Activated CD8-positive, alpha-beta T cell treated with anti-CD3 and anti-CD28 coated beads for 36 hours (primary cell): Measurements from ENCODE around the gene GPC5. TPM values are rescaled to one million over a fixed set of nuclear protein-coding genes. Genes with fewer than 3 reads are reported as not detected.
"Not testable (repeated sequence)": the region's sequence is repeated elsewhere in the genome, so short reads cannot be mapped to it uniquely, and the experiment has no call there.

Source experiments
- ATAC-seq: fragments of 200-7000 bp; cut with Tn5 transposase; one replicate; pipeline ENCODE4 v1.10.0; 2021; ENCODE audit warnings: mild to moderate bottlenecking, moderate library complexity
- CTCF ChIA-PET: fragments of 350-600 bp; sonication (Branson Sonifier 250); formaldehyde crosslinking; loops from one replicate; lab custom pipeline; 2021; ENCODE audit warnings: antibody characterized with exemption; lab: Charles Lee
- POLR2A ChIA-PET: fragments of 350-600 bp; sonication (Branson Sonifier 250); formaldehyde crosslinking; loops from one replicate; lab custom pipeline; 2021; ENCODE audit warnings: antibody characterized with exemption; lab: Charles Lee
- DNase-seq: peaks from one replicate; pipeline ENCODE4 v3.0.0-alpha.2; 2020
- H3K27ac Mint-ChIP-seq: one replicate; pipeline ENCODE4 v1.8.0; 2021; ENCODE audit warnings: mild to moderate bottlenecking, mixed read lengths
- H3K27me3 Mint-ChIP-seq: one replicate; pipeline ENCODE4 v1.8.0; 2021; ENCODE audit warnings: mixed read lengths
- H3K36me3 Mint-ChIP-seq: one replicate; pipeline ENCODE4 v1.8.0; 2021; ENCODE audit warnings: low read depth, mixed read lengths
- H3K4me1 Mint-ChIP-seq: one replicate; pipeline ENCODE4 v1.8.0; 2021; ENCODE audit warnings: low read depth, mixed read lengths
- H3K4me3 Mint-ChIP-seq: one replicate; pipeline ENCODE4 v1.8.0; 2021; ENCODE audit warnings: mild to moderate bottlenecking, moderate library complexity, mixed read lengths
- H3K9me3 Mint-ChIP-seq: one replicate; pipeline ENCODE4 v1.8.0; 2021; ENCODE audit warnings: mixed read lengths
- intact Hi-C: fragments of 100-400 bp; cut with micrococcal nuclease; formaldehyde crosslinking; loops from one replicate; pipeline ENCODE4 v1.10.0; 2022
- total RNA-seq, 2 experiments: library from RNA; stranded (reverse); gene quantifications; one replicate each; pipeline ENCODE4 v1.2.3, GENCODE V29; 2021
- TF ChIP-seq, protein P1 (sequence below): fragments of 200-600 bp; IDR thresholded peaks from one replicate; pipeline ENCODE4 v1.8.0; 2022; ENCODE audit warnings: antibody characterized with exemption, mild to moderate bottlenecking

Gene GPC5
- total RNA-seq, 2 experiments from 2014 or later = 0.13 to 0.14 TPM

DNA sequence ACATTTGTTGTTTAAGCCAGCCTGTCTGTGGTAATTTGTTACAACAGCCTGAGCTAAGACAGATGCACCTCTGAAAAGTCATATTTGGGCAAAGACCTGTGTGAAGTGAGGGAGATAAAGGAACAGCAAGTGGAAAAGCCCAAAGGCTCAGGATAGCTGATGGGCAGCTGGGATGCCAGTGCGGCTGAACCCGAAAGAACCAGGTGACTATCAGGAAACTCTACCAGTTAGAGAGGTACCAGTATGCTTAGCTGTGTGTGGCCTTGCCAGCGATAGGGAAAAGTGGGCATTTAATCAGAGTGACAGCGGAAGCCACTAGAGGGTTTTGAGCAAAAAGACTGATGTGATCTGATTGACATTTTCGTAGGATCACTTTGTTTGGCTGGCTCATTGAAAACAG lies 1063.4 kb downstream of the GPC5 start:
- intact Hi-C loops = no loop called here
- Mint-ChIP-seq H3K27me3 (no peaks in the 10 kb centered on the region), H3K4me3 (no peak overlapping the region), H3K9me3 (peaks cover 4% of the 10 kb centered on the region), H3K4me1 (no peaks in the 10 kb centered on the region), H3K27ac (no peak overlapping the region), H3K36me3 (no peaks in the 10 kb centered on the region)
- ChIA-PET POLR2A (no interaction called here), CTCF (no interaction called here)
- TF ChIP-seq, protein P1, sequence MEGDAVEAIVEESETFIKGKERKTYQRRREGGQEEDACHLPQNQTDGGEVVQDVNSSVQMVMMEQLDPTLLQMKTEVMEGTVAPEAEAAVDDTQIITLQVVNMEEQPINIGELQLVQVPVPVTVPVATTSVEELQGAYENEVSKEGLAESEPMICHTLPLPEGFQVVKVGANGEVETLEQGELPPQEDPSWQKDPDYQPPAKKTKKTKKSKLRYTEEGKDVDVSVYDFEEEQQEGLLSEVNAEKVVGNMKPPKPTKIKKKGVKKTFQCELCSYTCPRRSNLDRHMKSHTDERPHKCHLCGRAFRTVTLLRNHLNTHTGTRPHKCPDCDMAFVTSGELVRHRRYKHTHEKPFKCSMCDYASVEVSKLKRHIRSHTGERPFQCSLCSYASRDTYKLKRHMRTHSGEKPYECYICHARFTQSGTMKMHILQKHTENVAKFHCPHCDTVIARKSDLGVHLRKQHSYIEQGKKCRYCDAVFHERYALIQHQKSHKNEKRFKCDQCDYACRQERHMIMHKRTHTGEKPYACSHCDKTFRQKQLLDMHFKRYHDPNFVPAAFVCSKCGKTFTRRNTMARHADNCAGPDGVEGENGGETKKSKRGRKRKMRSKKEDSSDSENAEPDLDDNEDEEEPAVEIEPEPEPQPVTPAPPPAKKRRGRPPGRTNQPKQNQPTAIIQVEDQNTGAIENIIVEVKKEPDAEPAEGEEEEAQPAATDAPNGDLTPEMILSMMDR = no peak
- no peak for DNase-seq
- no peak for ATAC-seq

DNA sequence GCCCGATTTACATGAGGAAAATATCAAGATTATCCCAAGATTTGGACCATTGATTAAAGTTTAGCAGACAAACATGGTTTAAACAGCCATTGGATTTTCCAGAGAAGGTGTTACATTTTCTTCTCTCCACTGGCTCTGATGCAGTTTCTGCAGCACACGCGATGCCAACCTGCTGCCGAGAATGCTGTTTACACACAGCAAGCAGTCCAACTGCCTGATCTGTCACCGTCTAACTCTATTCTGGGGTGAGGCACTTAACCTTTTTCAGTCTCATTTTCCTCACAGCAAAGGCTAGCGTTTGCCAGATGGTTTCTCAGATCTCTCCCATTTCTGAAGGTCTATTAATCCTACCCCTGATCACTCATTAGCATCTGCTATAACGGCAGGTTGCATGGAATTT lies 1064.7 kb downstream of the GPC5 start:
- ChIA-PET POLR2A (no interaction called here), CTCF (no interaction called here)
- H3K27me3 Mint-ChIP-seq = no peaks in the 10 kb centered on the region
- ATAC-seq = no peak
- DNase-seq = no peak
- H3K4me1 Mint-ChIP-seq = no peaks in the 10 kb centered on the region
- no peak overlapping the region for H3K4me3 Mint-ChIP-seq
- H3K36me3 Mint-ChIP-seq = no peaks in the 10 kb centered on the region
- H3K9me3 Mint-ChIP-seq = peaks cover 4% of the 10 kb centered on the region
- intact Hi-C loops = no loop called here
- H3K27ac Mint-ChIP-seq = no peak overlapping the region
- TF ChIP-seq, protein P1 = no peak

DNA sequence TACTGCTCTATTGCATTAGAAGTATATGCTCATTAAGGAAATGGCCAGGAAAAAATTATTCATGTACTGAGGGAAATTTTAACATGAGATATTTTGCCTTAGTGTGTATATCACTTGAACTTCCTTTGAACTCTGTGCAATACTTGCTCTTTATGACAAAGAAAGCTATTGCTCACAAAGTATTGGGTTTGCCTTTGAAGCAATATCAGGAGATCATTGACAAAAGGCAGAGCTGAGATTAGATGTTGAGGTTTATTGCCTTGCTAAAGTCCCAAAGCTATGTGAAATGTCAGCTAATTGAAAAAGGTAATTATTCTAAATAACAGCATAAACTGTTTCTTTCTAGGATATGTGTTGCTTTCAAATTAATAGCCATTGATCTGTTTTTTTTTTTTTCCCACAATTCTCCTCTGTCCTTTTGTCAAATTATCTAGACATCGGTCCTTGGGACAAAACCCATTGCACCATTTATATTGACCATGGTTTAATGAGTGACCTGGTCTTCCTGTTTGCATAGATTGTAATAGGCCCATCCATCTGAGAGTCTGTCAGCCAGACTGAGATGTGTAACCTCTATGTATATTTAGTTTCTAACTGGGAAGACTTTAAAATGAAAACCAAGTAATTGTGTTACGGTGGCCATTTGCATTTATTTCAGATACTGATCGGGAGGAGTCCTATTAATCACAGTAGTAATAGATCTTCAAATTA lies 1075.5 kb downstream of the GPC5 start:
- TF ChIP-seq, protein P1 = no peak
- Mint-ChIP-seq H3K27me3 (no peaks in the 10 kb centered on the region), H3K9me3 (no peaks in the 10 kb centered on the region), H3K4me1 (no peaks in the 10 kb centered on the region), H3K27ac (no peak overlapping the region), H3K4me3 (no peak overlapping the region), H3K36me3 (no peaks in the 10 kb centered on the region)
- no peak for ATAC-seq
- intact Hi-C loops = no loop called here
- ChIA-PET POLR2A (no interaction called here), CTCF (no interaction called here)
- DNase-seq = no peak

DNA sequence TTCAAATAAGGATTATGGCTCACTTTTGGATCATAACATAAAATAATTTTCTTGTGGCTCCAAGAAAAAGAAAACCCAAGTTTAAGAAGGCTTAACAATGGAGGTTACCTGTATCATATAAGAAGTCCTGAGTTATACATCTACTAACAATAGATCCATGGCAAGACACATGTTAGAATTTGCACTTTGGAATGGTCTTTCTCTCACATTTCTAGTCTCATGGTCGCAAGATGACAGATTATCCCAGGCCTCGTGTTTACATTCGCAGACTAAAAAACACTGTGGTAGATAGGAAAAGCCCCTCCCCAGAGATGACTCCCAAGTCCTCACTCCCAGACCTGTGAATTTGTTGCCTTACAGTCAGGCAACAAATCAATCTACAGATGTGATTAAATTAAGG lies 1082.0 kb downstream of the GPC5 start:
- Mint-ChIP-seq H3K27ac (no peak overlapping the region), H3K9me3 (peaks cover 4% of the 10 kb centered on the region), H3K4me3 (no peak overlapping the region), H3K27me3 (no peaks in the 10 kb centered on the region), H3K4me1 (no peaks in the 10 kb centered on the region), H3K36me3 (no peaks in the 10 kb centered on the region)
- ATAC-seq = no peak
- TF ChIP-seq, protein P1 = no peak
- ChIA-PET CTCF (no interaction called here), POLR2A (no interaction called here)
- DNase-seq = no peak
- intact Hi-C loops = no loop called here

DNA sequence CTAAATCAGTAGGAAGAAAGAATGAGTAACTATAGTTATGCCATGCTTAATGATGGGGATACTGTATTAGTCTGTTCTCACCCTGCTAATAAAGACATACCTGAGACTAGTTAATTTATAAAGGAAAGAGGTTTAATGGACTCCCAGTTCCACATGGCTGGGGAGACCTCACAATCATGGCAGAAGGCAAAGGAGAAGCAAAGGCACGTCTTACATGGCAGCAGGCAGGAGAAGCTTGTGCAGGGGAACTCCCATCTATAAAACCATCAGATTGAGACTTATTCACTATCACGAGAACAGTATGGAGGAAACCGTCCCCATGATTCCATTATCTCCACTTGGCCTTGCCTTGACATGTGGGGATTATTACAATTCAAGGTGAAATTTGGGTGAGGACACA lies 1084.4 kb downstream of the GPC5 start:
- H3K4me1 Mint-ChIP-seq, H3K27ac Mint-ChIP-seq, intact Hi-C loops, CTCF ChIA-PET, H3K4me3 Mint-ChIP-seq, H3K36me3 Mint-ChIP-seq, DNase-seq, H3K9me3 Mint-ChIP-seq, POLR2A ChIA-PET, H3K27me3 Mint-ChIP-seq, ATAC-seq: not testable (repeated sequence)
